Activated naive CD4-positive, alpha-beta T cell treated with anti-CD3 and anti-CD28 coated beads for 36 hours (primary cell): Measurements from ENCODE around the gene ARRB2. TPM values are rescaled to one million over a fixed set of nuclear protein-coding genes. Genes with fewer than 3 reads are reported as not detected.

Source experiments
- CTCF ChIA-PET: fragments of 350-600 bp; sonication (Branson Sonifier 250); formaldehyde crosslinking; loops from one replicate; lab custom pipeline; 2021; ENCODE audit warnings: antibody characterized with exemption; lab: Charles Lee
- DNase-seq: peaks from one replicate; pipeline ENCODE4 v3.0.0-alpha.2; 2020
- H3K27ac Mint-ChIP-seq: one replicate; pipeline ENCODE4 v1.8.0; 2021; ENCODE audit warnings: mild to moderate bottlenecking, mixed read lengths
- H3K27me3 Mint-ChIP-seq: one replicate; pipeline ENCODE4 v1.8.0; 2021; ENCODE audit warnings: low read depth, mixed read lengths
- H3K36me3 Mint-ChIP-seq: one replicate; pipeline ENCODE4 v1.8.0; 2021; ENCODE audit warnings: low read depth, mixed read lengths
- H3K4me1 Mint-ChIP-seq: one replicate; pipeline ENCODE4 v1.8.0; 2021; ENCODE audit warnings: low read depth, mixed read lengths
- H3K4me3 Mint-ChIP-seq: one replicate; pipeline ENCODE4 v1.8.0; 2021; ENCODE audit warnings: mild to moderate bottlenecking, moderate library complexity, mixed read lengths
- H3K9me3 Mint-ChIP-seq: one replicate; pipeline ENCODE4 v1.8.0; 2021; ENCODE audit warnings: mixed read lengths
- intact Hi-C: fragments of 100-400 bp; cut with micrococcal nuclease; formaldehyde crosslinking; loops from one replicate; pipeline ENCODE4 v1.15.1; 2023
- total RNA-seq, 2 experiments: library from RNA; stranded (reverse); gene quantifications; one replicate each; pipeline ENCODE4 v1.2.3, GENCODE V29; 2021

Gene ARRB2
- total RNA-seq, 2 experiments from 2014 or later, result 169 to 174 TPM

DNA sequence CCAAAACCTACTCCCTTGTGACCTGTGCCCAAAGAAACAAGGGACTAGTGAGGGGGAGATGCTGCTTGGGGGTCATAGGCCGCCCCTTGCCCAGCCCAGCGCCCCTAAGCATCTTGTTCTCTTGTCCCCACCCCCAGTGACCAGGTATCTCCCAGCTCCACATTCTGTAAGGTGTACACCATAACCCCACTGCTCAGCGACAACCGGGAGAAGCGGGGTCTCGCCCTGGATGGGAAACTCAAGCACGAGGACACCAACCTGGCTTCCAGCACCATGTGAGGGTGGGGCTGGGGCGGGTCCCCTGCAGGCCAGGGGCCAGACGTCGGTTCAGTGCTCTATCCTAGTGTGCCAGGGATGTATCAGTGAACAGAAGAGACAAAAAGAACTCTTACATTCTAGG, 8.7 kb downstream of the ARRB2 start:
- H3K36me3 Mint-ChIP-seq, result peaks cover 31% of the 10 kb centered on the region
- CTCF ChIA-PET, result no interaction called here
- no peaks in the 10 kb centered on the region for H3K27me3 Mint-ChIP-seq
- H3K27ac Mint-ChIP-seq, result no peak overlapping the region
- H3K4me1 Mint-ChIP-seq, result peaks cover 14% of the 10 kb centered on the region
- no peaks in the 10 kb centered on the region for H3K9me3 Mint-ChIP-seq
- DNase-seq, result no peak
- intact Hi-C loops, result loop anchor here (10.0 kb wide), 1 partner anchor 574 kb away; the partner anchor contains the start of genes CYB5D2 and ZZEF1
- H3K4me3 Mint-ChIP-seq, result no peak overlapping the region

GRCh38 chr17:4719684-4720221, 9.3 kb downstream of the ARRB2 start:
- Mint-ChIP-seq H3K4me3 (no peak overlapping the region), H3K4me1 (peaks cover 11% of the 10 kb centered on the region), H3K27me3 (no peaks in the 10 kb centered on the region), H3K36me3 (peaks cover 31% of the 10 kb centered on the region), H3K27ac (no peak overlapping the region), H3K9me3 (no peaks in the 10 kb centered on the region)
- no peak for DNase-seq
- intact Hi-C loops, result loop anchor here (10.0 kb wide), 1 partner anchor 575 kb away; the partner anchor contains the start of genes CYB5D2 and ZZEF1
- CTCF ChIA-PET, result no interaction called here

DNA sequence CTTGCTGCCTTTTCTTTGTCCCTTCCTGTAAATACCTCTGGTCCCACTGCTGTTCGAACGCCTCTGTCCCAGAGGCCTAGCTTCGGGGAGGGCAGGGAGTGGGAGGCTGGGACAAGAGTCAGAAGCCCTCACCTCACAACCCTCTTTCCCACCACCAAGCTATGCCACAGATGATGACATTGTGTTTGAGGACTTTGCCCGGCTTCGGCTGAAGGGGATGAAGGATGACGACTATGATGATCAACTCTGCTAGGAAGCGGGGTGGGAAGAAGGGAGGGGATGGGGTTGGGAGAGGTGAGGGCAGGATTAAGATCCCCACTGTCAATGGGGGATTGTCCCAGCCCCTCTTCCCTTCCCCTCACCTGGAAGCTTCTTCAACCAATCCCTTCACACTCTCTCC, 10.4 kb downstream of the ARRB2 start:
- Mint-ChIP-seq H3K27me3 (no peaks in the 10 kb centered on the region), H3K36me3 (peaks cover 25% of the 10 kb centered on the region), H3K4me3 (no peak overlapping the region), H3K27ac (no peak overlapping the region), H3K9me3 (no peaks in the 10 kb centered on the region), H3K4me1 (peaks cover 2% of the 10 kb centered on the region)
- DNase-seq, result no peak
- intact Hi-C loops, result no loop called here
- CTCF ChIA-PET, result interaction anchor here (0.5 to 1.0 kb wide), 2 partner anchors 8 to 527 kb away, joined by 3 to 5 read pairs; no protein-coding TSS in a partner anchor

- CTCF ChIA-PET, result interaction anchor here (1.0 kb wide), 1 partner anchor 9 kb away, joined by 3 read pairs; no protein-coding TSS in a partner anchor
- DNase-seq, result no peak
- intact Hi-C loops, result no loop called here
- H3K4me3 Mint-ChIP-seq, result no peak overlapping the region
- H3K9me3 Mint-ChIP-seq, result no peaks in the 10 kb centered on the region
- peaks cover 3% of the 10 kb centered on the region for H3K4me1 Mint-ChIP-seq
- H3K27me3 Mint-ChIP-seq, result no peaks in the 10 kb centered on the region
- H3K36me3 Mint-ChIP-seq, result peaks cover 24% of the 10 kb centered on the region
- H3K27ac Mint-ChIP-seq, result peak overlapping the region; percentile 57
Observed at GRCh38 chr17:4721203-4722135, 11.0 kb downstream of the ARRB2 start.

DNA sequence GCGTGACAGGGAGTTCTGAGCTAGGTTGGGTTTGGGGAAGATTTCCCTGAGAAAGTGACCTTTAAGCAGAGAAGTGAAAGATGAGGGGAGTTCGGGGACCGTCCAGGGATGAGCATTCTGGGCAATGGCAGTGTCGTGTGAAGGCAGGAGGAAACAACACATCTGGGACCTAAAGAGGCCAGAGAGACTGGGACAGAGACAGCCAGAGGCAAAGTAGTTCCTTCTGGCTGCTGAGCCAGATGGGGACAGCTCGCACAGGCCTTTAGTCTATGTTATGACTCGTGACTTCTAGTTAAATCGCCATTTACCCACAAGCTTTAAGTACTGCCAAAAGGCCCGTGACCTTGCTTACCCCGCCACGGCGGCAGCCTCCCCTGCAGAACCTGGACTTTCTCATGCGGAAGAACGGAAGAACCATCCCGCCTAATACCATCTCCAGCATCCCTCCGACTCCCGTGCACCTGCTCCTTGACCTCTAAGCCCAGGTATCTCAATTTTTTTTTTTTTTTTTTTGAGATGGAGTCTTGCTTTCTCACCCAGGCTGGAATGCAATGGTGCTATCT, 12.3 kb downstream of the ARRB2 start:
- H3K9me3 Mint-ChIP-seq, result no peaks in the 10 kb centered on the region
- no peaks in the 10 kb centered on the region for H3K27me3 Mint-ChIP-seq
- intact Hi-C loops, result no loop called here
- DNase-seq, result no peak
- H3K27ac Mint-ChIP-seq, result no peak overlapping the region
- CTCF ChIA-PET, result interaction anchor here (0.6 kb wide), 1 partner anchor 146 kb away, joined by 4 read pairs; no protein-coding TSS in a partner anchor
- peaks cover 15% of the 10 kb centered on the region for H3K36me3 Mint-ChIP-seq
- H3K4me3 Mint-ChIP-seq, result no peak overlapping the region
- peaks cover 7% of the 10 kb centered on the region for H3K4me1 Mint-ChIP-seq

DNA sequence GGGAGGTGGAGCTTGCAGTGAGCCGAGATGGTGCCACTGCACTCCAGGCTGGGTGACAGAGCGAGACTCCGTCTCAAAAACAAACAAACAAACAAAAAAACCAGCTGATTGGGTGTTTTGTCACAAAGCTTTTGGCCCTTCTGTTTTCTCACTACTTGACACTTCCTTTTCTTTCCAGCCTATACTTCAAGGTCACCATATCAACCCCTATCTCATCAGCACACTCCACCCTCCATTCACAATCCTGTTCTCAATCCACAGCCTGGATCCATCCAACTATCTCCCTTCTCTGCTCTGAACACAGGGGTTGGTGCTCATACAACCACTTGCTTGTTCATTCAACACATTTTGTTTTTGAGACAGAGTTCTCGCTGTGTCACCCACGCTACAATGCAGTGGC, 14.2 kb downstream of the ARRB2 start:
- Mint-ChIP-seq H3K36me3 (peaks cover 7% of the 10 kb centered on the region), H3K9me3 (no peaks in the 10 kb centered on the region), H3K4me3 (no peak overlapping the region), H3K27me3 (no peaks in the 10 kb centered on the region), H3K4me1 (peaks cover 20% of the 10 kb centered on the region), H3K27ac (no peak overlapping the region)
- intact Hi-C loops, result no loop called here
- DNase-seq, result no peak
- CTCF ChIA-PET, result interaction anchor here (0.7 to 1.5 kb wide), 2 partner anchors 11 to 14 kb away, joined by 3 read pairs; partner anchors contain the start of gene ARRB2

DNA sequence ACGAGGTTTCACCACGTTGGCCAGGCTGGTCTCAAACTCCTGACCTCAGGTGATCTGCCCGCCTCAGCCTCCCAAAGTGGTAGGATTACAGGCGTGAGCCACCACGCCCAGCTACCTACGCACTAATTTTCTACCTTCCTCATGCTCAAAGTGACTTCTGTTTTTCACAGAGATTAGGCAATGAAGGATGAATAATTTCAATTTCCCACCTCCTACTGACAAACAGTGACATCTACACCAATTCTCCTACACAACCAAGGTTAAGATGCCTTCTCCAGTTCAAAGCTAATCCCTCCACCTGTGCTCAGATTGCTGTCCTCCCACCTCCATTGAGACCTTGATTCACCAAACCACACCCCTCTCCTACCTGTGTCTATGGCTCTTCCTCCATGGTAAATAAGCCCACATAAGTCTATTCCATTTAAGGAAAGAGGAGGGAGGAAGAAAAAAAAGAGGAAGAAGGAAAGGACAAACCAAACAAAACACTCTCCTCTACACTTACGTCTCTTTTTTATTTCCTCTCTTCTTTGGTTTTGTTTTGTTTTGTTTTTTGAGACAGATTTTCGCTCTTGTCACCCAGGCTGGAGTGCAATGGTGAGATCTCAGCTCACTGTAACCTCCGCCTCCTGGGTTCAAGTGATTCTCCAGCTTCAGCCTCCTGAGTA, 15.3 kb downstream of the ARRB2 start:
- CTCF ChIA-PET, result interaction anchor here (0.6 to 1.5 kb wide), 3 partner anchors 9 to 297 kb away, joined by 3 read pairs; no protein-coding TSS in a partner anchor
- peak overlapping the region; percentile 25 for H3K27ac Mint-ChIP-seq

GRCh38 chr17:4728124-4728523, 17.7 kb downstream of the ARRB2 start:
- Mint-ChIP-seq H3K27ac (peak overlapping the region; percentile 80), H3K36me3 (no peaks in the 10 kb centered on the region), H3K27me3 (no peaks in the 10 kb centered on the region), H3K9me3 (no peaks in the 10 kb centered on the region), H3K4me1 (peaks cover 35% of the 10 kb centered on the region), H3K4me3 (peak overlapping the region; percentile 26)
- intact Hi-C loops, result no loop called here
- CTCF ChIA-PET, result interaction anchor here (0.6 to 1.6 kb wide), 2 partner anchors 62 to 252 kb away, joined by 3 to 4 read pairs; no protein-coding TSS in a partner anchor
- DNase-seq, result peak; percentile 70

More for the DNA sequence above, 15.3 kb downstream of the ARRB2 start:
- Mint-ChIP-seq H3K9me3 (no peaks in the 10 kb centered on the region), H3K27me3 (no peaks in the 10 kb centered on the region), H3K36me3 (peaks cover 5% of the 10 kb centered on the region), H3K4me3 (no peak overlapping the region), H3K4me1 (peaks cover 24% of the 10 kb centered on the region)
- no peak for DNase-seq
- intact Hi-C loops, result no loop called here

DNA sequence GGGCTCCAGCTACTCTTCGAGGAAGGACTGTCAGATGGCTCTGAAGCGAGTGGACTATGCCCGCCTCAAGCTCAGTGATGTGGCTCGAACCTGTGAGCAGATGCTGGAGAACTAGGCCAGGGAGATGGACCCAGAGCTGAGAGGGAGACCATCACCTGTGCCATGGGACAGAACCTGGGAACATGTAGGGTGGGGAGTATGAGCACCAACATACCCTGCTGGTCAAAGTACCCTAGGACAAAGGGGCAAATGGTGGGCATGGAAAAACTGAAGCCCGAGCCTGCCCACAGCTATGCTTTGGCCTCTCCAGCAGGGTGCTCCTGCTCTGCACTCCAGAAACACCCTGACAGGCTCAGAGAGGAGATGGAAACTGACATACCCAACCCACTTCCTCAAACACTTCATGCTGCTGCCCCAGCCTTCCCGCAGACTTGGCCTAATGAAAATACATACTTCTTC, 22.7 kb downstream of the ARRB2 start:
- CTCF ChIA-PET, result interaction anchor here (0.6 to 1.9 kb wide), 5 partner anchors 19 to 167 kb away, joined by 3 to 8 read pairs (median 3); partner anchors contain the start of genes C17orf107 and PSMB6
- peaks cover 1% of the 10 kb centered on the region for H3K27me3 Mint-ChIP-seq
- no peaks in the 10 kb centered on the region for H3K36me3 Mint-ChIP-seq
- DNase-seq, result peak; percentile 39
- intact Hi-C loops, result no loop called here
- H3K27ac Mint-ChIP-seq, result no peak overlapping the region
- peaks cover 32% of the 10 kb centered on the region for H3K4me1 Mint-ChIP-seq
- no peaks in the 10 kb centered on the region for H3K9me3 Mint-ChIP-seq
- H3K4me3 Mint-ChIP-seq, result no peak overlapping the region

GRCh38 chr17:4734857-4735475, 24.5 kb downstream of the ARRB2 start:
- no peaks in the 10 kb centered on the region for H3K36me3 Mint-ChIP-seq
- H3K27ac Mint-ChIP-seq, result no peak overlapping the region
- intact Hi-C loops, result no loop called here
- H3K4me1 Mint-ChIP-seq, result peaks cover 33% of the 10 kb centered on the region
- H3K9me3 Mint-ChIP-seq, result no peaks in the 10 kb centered on the region
- peaks cover 9% of the 10 kb centered on the region for H3K27me3 Mint-ChIP-seq
- CTCF ChIA-PET, result no interaction called here
- DNase-seq, result no peak
- H3K4me3 Mint-ChIP-seq, result no peak overlapping the region

DNA sequence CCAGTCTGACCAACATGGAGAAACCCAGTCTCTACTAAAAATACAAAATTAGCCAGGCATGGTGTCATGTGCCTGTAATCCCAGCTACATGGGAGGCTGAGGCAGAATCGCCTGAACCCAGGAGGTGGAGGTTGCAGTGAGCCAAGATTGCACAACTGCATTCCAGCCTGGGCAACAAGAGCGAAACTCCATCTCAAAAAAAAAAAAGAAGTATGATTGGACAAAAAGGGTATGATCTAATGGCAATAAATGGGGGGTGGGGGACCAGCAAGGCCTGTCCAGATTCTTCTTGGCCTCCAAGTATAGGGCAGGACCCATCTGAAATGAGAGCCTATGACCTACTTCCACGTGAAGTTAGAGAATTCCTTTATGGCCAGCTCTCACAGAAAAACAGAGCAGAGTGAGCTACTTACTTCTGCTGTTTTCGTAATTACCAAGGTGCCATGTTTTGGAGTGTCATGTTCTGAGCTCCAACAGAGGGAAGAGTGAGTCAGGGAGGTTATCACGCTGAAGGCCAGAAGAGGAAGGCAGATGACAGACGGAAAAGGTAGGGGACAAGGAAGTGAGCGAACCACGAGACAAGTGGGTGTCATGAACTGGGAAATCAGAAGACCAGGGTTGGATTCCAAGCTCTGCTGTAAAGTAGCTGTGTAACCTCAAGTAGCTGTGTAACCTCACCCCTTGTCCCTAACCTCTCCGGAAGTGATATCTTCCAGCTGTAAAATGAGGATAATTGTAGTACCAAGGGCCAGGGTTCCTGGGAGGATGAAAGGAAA, 25.6 kb downstream of the ARRB2 start:
- CTCF ChIA-PET, result interaction anchor here (0.6 to 0.9 kb wide), 4 partner anchors 25 to 167 kb away, joined by 3 read pairs; partner anchors contain the start of gene CHRNE
- Mint-ChIP-seq H3K9me3 (no peaks in the 10 kb centered on the region), H3K36me3 (no peaks in the 10 kb centered on the region), H3K4me3 (no peak overlapping the region), H3K27me3 (peaks cover 18% of the 10 kb centered on the region), H3K4me1 (peaks cover 31% of the 10 kb centered on the region), H3K27ac (no peak overlapping the region)
- no peak for DNase-seq
- intact Hi-C loops, result no loop called here
